Measurements from ENCODE around the gene EYS.
"Not testable (repeated sequence)": the region's sequence is repeated elsewhere in the genome, so short reads cannot be mapped to it uniquely, and the experiment has no call there.

Gene EYS

DNA sequence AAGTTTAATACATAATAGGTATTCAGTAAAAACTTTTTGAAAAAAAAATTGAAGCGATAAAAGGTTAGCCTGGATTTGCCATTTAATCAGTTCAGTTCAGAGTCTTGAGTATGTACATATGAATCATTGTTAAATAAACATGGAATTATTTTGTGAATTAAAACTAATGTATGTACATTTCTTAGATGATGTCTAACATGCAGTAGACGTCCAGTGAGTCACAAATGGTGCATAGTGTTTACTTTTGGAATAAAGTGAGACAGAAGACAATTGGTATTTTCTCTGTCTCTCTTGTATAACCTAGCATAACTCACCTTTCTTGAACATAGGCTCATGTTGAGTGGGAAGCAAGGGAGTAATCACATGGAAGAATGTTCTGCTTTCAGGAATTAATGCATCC is 83.5 kb downstream of the EYS start:
- DNase-seq (ENCODE audit: low spot score): no peak
- in situ Hi-C loops (cut with MboI; ENCODE audit: low pct_unique_long_range_greater_than_20kb, low sequenced_read_pairs, unreplicated experiment): no loop called here

DNA sequence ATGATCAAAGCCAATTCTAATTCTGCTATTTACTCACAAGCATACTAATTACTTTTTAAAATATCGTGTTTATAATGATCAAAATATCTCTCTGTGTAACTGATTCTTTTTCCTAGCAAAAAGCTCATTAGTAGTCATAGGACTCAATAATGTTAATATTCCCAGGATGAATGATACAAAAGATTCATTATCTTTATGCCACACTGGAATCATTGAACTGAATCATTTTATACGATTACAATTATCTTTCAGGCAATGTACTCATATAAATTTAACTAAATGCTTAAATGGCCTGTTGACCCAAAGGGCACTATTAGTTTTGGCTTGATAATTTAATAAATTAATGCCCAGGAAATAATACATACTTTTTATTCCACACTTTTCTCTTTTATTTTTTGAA is 96.3 kb downstream of the EYS start:
- TF ChIP-seq, protein P1, sequence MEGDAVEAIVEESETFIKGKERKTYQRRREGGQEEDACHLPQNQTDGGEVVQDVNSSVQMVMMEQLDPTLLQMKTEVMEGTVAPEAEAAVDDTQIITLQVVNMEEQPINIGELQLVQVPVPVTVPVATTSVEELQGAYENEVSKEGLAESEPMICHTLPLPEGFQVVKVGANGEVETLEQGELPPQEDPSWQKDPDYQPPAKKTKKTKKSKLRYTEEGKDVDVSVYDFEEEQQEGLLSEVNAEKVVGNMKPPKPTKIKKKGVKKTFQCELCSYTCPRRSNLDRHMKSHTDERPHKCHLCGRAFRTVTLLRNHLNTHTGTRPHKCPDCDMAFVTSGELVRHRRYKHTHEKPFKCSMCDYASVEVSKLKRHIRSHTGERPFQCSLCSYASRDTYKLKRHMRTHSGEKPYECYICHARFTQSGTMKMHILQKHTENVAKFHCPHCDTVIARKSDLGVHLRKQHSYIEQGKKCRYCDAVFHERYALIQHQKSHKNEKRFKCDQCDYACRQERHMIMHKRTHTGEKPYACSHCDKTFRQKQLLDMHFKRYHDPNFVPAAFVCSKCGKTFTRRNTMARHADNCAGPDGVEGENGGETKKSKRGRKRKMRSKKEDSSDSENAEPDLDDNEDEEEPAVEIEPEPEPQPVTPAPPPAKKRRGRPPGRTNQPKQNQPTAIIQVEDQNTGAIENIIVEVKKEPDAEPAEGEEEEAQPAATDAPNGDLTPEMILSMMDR (IDR thresholded peaks at IDR 0.05; ENCODE audit: extremely low read depth, insufficient read depth, missing control alignments): no peak
- in situ Hi-C loops (cut with MboI; ENCODE audit: low pct_unique_long_range_greater_than_20kb, low sequenced_read_pairs, unreplicated experiment): no loop called here
- no peak for DNase-seq (ENCODE audit: low spot score)

More for the DNA sequence above, 83.5 kb downstream of the EYS start:
- TF ChIP-seq, protein P1 (IDR thresholded peaks at IDR 0.05; ENCODE audit: extremely low read depth, insufficient read depth, missing control alignments): no peak

DNA sequence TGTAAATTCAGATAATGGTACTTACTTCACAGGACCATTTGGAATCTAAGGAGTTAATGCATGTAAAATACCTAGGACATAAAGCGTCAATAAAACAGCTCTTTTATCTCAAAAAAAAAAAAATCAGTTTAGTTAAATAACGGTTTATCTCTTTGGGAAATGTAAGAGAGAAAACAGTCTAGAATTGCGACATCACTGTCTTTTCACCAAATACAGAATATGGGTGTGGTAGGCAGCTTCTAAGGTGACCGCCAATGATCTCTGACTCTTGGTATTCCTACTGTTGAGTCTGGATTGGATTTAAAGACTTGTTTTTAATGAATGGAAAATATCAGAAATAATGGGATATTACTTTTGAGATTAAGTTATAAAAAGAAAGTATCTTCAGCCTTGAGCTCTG is 111.5 kb downstream of the EYS start:
- TF ChIP-seq, protein P1 (IDR thresholded peaks at IDR 0.05; ENCODE audit: extremely low read depth, insufficient read depth, missing control alignments): no peak
- DNase-seq (ENCODE audit: low spot score): no peak
- in situ Hi-C loops (cut with MboI; ENCODE audit: low pct_unique_long_range_greater_than_20kb, low sequenced_read_pairs, unreplicated experiment): no loop called here

DNA sequence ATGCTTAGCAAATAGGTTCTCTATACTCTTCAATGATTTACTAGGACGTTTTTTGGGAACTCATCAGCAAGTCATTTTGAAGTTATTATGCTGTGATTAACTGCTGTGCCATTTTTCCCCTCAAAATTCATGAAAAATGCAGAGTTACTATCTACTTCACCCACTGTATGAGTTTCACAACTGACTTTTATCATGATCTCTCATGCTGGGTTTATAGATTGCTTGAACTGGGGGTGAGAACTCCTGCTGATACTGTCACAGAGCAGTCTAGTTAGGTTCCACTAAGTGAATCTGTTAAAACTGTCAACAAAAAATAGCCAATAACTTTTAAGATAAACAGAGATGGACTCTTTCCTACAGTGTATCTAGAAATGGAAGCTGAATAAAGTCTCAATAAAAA is 136.7 kb downstream of the EYS start:
- in situ Hi-C loops (cut with MboI; ENCODE audit: low pct_unique_long_range_greater_than_20kb, low sequenced_read_pairs, unreplicated experiment): no loop called here
- TF ChIP-seq, protein P1 (IDR thresholded peaks at IDR 0.05; ENCODE audit: extremely low read depth, insufficient read depth, missing control alignments): no peak
- no peak for DNase-seq (ENCODE audit: low spot score)

DNA sequence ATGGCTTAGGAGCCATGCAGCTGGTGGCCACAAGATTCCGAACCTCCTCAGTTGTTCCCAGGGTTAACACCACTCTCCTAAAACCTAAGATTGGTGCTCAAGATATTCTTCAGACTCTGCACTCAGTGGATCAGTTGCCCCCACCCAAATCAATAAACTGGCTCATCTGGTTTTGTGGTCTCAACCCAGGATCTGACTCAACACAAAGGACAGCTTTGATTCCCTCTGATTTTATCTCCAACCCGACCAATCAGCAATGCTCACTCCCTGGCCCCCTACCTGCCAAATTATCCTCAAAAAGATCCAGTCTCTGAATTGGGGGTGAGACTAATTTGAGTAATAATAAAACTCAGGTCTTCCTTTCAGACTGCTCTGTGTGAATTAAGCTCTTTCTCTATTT is 137.5 kb downstream of the EYS start:
- TF ChIP-seq, protein P1 (IDR thresholded peaks at IDR 0.05; ENCODE audit: extremely low read depth, insufficient read depth, missing control alignments): no peak
- no peak for DNase-seq (ENCODE audit: low spot score)

DNA sequence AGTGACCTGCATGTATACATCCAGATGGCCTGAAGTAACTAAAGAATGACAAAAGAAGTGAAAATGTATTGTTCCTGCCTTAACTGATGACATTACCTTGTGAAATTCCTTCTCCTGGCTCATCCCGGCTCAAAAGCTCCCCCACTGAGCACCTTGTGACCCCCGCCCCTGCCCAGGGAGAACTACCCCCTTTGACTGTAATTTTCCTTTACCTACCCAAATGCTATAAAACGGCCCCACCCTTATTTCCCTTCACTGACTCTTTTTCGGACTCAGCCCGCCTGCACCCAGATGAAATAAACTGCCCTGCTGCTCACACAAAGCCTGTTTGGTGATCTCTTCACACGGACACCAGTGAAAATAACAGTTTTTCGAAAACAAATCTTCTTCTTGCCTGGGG is 138.0 kb downstream of the EYS start:
- DNase-seq (ENCODE audit: low spot score); in situ Hi-C loops (cut with MboI; ENCODE audit: low pct_unique_long_range_greater_than_20kb, low sequenced_read_pairs, unreplicated experiment): not testable (repeated sequence)

More for the DNA sequence above, 137.5 kb downstream of the EYS start:
- in situ Hi-C loops (cut with MboI; ENCODE audit: low pct_unique_long_range_greater_than_20kb, low sequenced_read_pairs, unreplicated experiment): no loop called here

DNA sequence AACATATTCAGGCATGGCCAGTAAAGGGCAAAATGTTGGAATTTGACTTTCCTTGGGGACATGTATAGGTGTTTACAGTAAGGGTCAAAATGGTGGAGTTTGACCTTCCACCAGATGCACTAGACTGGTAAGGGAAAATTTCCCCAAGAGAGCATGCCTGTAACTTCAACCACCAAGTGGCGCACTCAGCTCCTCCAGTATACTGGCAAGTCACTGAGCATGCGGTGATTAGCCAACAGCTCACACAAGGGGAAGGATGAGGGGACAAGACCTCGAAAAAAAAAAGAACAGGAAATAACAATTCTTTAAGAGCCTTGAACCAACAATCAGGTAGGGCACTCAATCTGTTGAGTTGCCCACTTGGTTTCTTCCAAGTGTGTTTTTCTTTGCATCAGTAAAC is 140.9 kb downstream of the EYS start:
- in situ Hi-C loops (cut with MboI; ENCODE audit: low pct_unique_long_range_greater_than_20kb, low sequenced_read_pairs, unreplicated experiment): no loop called here
- DNase-seq (ENCODE audit: low spot score): no peak
- TF ChIP-seq, protein P1 (IDR thresholded peaks at IDR 0.05; ENCODE audit: extremely low read depth, insufficient read depth, missing control alignments): peak; percentile 20
